ENCODE data around the gene ASCL2.

DNA sequence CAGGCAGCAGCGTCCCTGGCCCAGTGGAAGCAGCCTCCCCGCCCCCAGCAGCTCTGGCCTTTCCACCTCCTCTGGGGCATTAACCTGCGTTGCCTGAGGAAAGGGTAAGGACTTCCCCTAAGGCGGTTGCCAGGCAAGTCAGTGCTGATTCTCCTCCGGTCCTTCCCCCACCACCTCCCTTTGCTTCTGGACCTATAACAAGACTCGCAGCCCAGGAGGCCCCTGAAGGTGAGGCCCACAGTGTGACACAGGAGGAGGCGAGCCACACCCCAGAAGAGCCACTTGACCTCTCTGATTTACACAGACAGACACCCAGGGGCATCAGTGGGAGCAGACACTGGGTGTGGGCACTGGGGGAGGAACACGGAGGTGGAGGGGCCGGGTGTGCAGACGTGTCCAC lies 35.4 kb downstream of the ASCL2 start:
- TF ChIP-seq, protein P1, sequence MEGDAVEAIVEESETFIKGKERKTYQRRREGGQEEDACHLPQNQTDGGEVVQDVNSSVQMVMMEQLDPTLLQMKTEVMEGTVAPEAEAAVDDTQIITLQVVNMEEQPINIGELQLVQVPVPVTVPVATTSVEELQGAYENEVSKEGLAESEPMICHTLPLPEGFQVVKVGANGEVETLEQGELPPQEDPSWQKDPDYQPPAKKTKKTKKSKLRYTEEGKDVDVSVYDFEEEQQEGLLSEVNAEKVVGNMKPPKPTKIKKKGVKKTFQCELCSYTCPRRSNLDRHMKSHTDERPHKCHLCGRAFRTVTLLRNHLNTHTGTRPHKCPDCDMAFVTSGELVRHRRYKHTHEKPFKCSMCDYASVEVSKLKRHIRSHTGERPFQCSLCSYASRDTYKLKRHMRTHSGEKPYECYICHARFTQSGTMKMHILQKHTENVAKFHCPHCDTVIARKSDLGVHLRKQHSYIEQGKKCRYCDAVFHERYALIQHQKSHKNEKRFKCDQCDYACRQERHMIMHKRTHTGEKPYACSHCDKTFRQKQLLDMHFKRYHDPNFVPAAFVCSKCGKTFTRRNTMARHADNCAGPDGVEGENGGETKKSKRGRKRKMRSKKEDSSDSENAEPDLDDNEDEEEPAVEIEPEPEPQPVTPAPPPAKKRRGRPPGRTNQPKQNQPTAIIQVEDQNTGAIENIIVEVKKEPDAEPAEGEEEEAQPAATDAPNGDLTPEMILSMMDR (IDR thresholded peaks at IDR 0.05): no peak
- TF ChIP-seq POLR2A (IDR thresholded peaks at IDR 0.05) (no peak), POLR2AphosphoS5 (IDR thresholded peaks at IDR 0.05) (no peak)
